Measurements from ENCODE around the gene ZFPM1. TPM values are rescaled to one million over a fixed set of nuclear protein-coding genes. Genes with fewer than 3 reads are reported as not detected.

Gene ZFPM1
- total RNA-seq, 1 donor from 2014 or later: 5.5 TPM

GRCh38 chr16:88447881-88448280, 5.2 kb upstream of the ZFPM1 start:
- TF ChIP-seq, protein P1, sequence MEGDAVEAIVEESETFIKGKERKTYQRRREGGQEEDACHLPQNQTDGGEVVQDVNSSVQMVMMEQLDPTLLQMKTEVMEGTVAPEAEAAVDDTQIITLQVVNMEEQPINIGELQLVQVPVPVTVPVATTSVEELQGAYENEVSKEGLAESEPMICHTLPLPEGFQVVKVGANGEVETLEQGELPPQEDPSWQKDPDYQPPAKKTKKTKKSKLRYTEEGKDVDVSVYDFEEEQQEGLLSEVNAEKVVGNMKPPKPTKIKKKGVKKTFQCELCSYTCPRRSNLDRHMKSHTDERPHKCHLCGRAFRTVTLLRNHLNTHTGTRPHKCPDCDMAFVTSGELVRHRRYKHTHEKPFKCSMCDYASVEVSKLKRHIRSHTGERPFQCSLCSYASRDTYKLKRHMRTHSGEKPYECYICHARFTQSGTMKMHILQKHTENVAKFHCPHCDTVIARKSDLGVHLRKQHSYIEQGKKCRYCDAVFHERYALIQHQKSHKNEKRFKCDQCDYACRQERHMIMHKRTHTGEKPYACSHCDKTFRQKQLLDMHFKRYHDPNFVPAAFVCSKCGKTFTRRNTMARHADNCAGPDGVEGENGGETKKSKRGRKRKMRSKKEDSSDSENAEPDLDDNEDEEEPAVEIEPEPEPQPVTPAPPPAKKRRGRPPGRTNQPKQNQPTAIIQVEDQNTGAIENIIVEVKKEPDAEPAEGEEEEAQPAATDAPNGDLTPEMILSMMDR (IDR thresholded peaks at IDR 0.05): no peak
- no peaks in the 10 kb centered on the region for H3K27me3 ChIP-seq
- DNase-seq (ENCODE audit: low spot score in 2 of 2): no peak
- intact Hi-C loops (cut with DNase I): no loop called here
- peaks cover 2 to 3% of the 10 kb centered on the region in 2 donors for H3K4me1 ChIP-seq
- no peak overlapping the region for H3K4me3 ChIP-seq
- H3K27ac ChIP-seq: no peak overlapping the region
- no peaks in the 10 kb centered on the region for H3K36me3 ChIP-seq
- no peaks in the 10 kb centered on the region for H3K9me3 ChIP-seq

GRCh38 chr16:88448461-88449266, 4.4 kb upstream of the ZFPM1 start:
- no peaks in the 10 kb centered on the region for H3K9me3 ChIP-seq
- no peak overlapping the region for H3K27ac ChIP-seq
- H3K4me3 ChIP-seq: no peak overlapping the region
- intact Hi-C loops (cut with DNase I): no loop called here
- no peak for DNase-seq (ENCODE audit: low spot score in 2 of 2)
- H3K36me3 ChIP-seq: no peaks in the 10 kb centered on the region
- TF ChIP-seq, protein P1 (IDR thresholded peaks at IDR 0.05): no peak
- H3K4me1 ChIP-seq: peaks cover 0 to 2% of the 10 kb centered on the region in 2 donors
- H3K27me3 ChIP-seq: no peaks in the 10 kb centered on the region

- no peak for DNase-seq (ENCODE audit: low spot score in 2 of 2)
- TF ChIP-seq, protein P1 (IDR thresholded peaks at IDR 0.05): no peak
- H3K9me3 ChIP-seq: no peaks in the 10 kb centered on the region
- H3K27me3 ChIP-seq: no peaks in the 10 kb centered on the region
- H3K36me3 ChIP-seq: no peaks in the 10 kb centered on the region
- no peak overlapping the region for H3K27ac ChIP-seq
- intact Hi-C loops (cut with DNase I): no loop called here
- H3K4me3 ChIP-seq: no peak overlapping the region
- peaks cover 4 to 7% of the 10 kb centered on the region in 2 donors for H3K4me1 ChIP-seq
Observed at GRCh38 chr16:88449267-88449561, 3.9 kb upstream of the ZFPM1 start.

DNA sequence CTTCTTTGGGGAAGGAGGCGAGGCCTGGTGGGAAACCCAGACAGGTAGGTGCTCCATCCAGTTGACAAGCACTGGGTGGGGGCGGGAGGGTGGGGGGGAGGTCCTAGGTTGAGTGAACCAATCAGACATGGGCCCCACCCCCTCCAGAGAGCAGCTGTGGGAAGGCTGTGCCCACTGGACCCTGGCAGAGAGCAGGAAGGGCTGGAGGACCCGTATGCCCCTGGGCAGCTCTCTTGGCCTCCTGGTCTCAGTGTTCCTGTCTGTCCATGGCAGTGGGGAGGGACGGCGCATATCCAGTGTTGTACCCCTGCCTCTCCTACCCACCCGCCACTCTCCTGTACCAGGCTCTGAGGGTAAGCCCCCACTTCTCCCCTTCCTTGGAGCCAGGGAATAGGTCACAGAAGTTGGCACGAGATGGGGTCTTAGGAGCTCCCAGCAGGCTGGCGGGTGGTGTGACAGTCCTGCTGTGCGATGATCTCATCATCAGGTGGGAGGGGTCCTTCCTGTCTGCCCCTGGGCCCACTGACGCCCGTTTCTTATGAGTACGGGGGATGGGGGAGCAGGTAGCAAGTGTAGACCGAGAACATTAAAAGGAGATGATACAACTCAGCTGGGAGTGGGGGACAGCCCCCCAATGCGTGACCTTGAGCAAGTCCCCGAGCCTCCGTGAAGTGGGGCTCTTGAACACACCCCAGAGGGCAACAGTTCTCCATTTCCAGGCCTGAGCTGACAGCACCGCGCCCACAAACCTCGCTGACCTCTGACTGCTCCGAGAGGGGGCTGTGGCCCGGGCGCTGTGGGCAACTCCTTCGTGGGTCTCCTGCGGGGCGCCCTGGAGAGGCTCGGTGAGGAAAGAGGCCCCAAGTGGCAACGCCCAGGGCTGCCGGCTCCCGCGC, 1.2 kb upstream of the ZFPM1 start:
- TF ChIP-seq, protein P1 (IDR thresholded peaks at IDR 0.05): no peak
- no peak for DNase-seq (ENCODE audit: low spot score in 2 of 2)
- Histone ChIP-seq H3K4me3 (peak overlapping the region; percentile 75 to 84), H3K4me1 (peaks cover 7 to 24% of the 10 kb centered on the region in 2 donors), H3K27ac (peak overlapping the region; percentile 56 to 58), H3K9me3 (no peaks in the 10 kb centered on the region), H3K27me3 (no peaks in the 10 kb centered on the region), H3K36me3 (no peaks in the 10 kb centered on the region)
- intact Hi-C loops (cut with DNase I): loop anchor here (2.0 to 5.0 kb wide), 5 partner anchors 83 to 405 kb away; partner anchors contain the start of genes CTU2, GALNS, MVD and RNF166

DNA sequence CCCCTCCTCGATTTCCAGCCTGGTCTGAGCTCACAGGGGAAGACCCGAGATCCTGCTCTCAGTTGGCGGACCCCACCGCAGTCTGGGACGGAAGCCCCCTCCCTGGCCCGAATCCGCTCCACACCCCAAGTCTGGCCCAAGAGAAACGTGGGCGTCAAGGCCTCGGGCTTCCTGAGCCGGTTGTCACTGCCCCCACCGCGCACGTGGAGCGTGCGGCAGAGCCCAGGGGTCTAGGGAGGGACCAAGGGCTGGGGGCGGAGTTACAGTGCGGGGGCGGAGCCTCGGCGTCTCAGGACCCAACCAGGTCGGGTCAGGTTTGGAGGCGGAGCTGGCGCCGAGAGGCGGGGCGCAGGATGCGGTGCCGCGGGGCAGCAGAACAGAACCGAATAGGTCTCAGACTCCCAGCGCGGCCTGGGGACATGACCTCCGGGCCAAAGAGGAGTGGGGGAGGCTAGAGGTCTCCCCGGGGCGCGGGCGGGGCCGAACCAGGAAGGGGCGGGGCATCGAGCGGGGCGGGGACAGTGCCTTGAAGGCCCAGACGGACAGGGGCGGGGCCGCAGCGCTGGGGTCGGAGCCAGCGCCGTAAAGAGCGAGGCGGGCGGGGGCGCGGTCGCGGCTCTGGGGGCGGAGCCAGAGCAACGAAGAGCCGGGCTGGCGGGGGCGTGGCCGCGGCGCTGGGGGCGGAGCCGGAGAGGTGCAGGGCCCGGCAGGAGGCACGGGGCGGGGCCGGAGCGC, 431 bp upstream of the ZFPM1 start:
- Histone ChIP-seq H3K27me3 (no peaks in the 10 kb centered on the region), H3K4me3 (peak overlapping the region; percentile 75 to 84), H3K9me3 (no peaks in the 10 kb centered on the region), H3K36me3 (no peaks in the 10 kb centered on the region), H3K27ac (peak overlapping the region; percentile 56 to 58), H3K4me1 (peaks cover 7 to 24% of the 10 kb centered on the region in 2 donors)
- intact Hi-C loops (cut with DNase I): loop anchor here (2.0 to 5.0 kb wide), 5 partner anchors 82 to 405 kb away; partner anchors contain the start of genes CTU2, GALNS, MVD and RNF166
- peak; percentile 84 to 98 for DNase-seq (ENCODE audit: low spot score in 2 of 2)
- TF ChIP-seq, protein P1 (IDR thresholded peaks at IDR 0.05): no peak

Measured in ascending aorta (tissue), 2 donors.